Endothelial cell (in vitro differentiated cells): ENCODE data around the gene RHO. TPM values are rescaled to one million over a fixed set of nuclear protein-coding genes. Genes with fewer than 3 reads are reported as not detected.

Experiments used
- DNase-seq: peaks from one replicate; pipeline ENCODE4 v3.0.0; 2021; ENCODE audit warnings: low spot score
- H3K27ac Mint-ChIP-seq: one replicate; pipeline ENCODE4 v1.8.0; 2021; ENCODE audit warnings: mixed read lengths, inconsistent platforms; ENCODE audit not compliant: unreplicated experiment
- H3K27me3 Mint-ChIP-seq: one replicate; pipeline ENCODE4 v1.8.0; 2021; ENCODE audit warnings: mild to moderate bottlenecking, moderate library complexity, mixed read lengths, inconsistent platforms; ENCODE audit not compliant: unreplicated experiment
- H3K36me3 Mint-ChIP-seq: one replicate; pipeline ENCODE4 v1.8.0; 2021; ENCODE audit warnings: mild to moderate bottlenecking, low read depth, mixed read lengths, inconsistent platforms; ENCODE audit not compliant: unreplicated experiment
- H3K4me1 Mint-ChIP-seq: one replicate; pipeline ENCODE4 v1.8.0; 2021; ENCODE audit warnings: mild to moderate bottlenecking, mixed read lengths, inconsistent platforms; ENCODE audit not compliant: unreplicated experiment
- H3K4me3 Mint-ChIP-seq: one replicate; pipeline ENCODE4 v1.8.0; 2021; ENCODE audit warnings: mild to moderate bottlenecking, mixed read lengths, inconsistent platforms; ENCODE audit not compliant: unreplicated experiment
- H3K9me3 Mint-ChIP-seq: one replicate; pipeline ENCODE4 v1.8.0; 2021; ENCODE audit warnings: mixed read lengths, inconsistent platforms; ENCODE audit not compliant: unreplicated experiment
- CTCF ChIP-seq: fragments of 200-600 bp; sonication (generic); IDR thresholded peaks from one replicate; pipeline ENCODE4 v1.5.0; 2021; ENCODE audit warnings: antibody characterized with exemption; ENCODE audit not compliant: unreplicated experiment
- total RNA-seq: library from RNA; stranded (reverse); fragmentation: NEBNext Ultra II Directional; extraction: Animal tissue kit (Norgen Biotek cat#: 25700); gene quantifications from one replicate; pipeline ENCODE4 v1.2.1, GENCODE V29; 2021; ENCODE audit not compliant: unreplicated experiment

RHO gene
- total RNA-seq, 1 donor from 2014 or later, result not detected

- Mint-ChIP-seq H3K4me3 (no peak overlapping the region), H3K9me3 (no peaks in the 10 kb centered on the region), H3K36me3 (peaks cover 8% of the 10 kb centered on the region), H3K27ac (peak overlapping the region; percentile 13), H3K27me3 (peaks cover 7% of the 10 kb centered on the region), H3K4me1 (peaks cover 39% of the 10 kb centered on the region)
- no peak for DNase-seq
- TF ChIP-seq CTCF, result no peak
Observed at GRCh38 chr3:129503471-129504291, 24.8 kb upstream of the RHO start.

DNA sequence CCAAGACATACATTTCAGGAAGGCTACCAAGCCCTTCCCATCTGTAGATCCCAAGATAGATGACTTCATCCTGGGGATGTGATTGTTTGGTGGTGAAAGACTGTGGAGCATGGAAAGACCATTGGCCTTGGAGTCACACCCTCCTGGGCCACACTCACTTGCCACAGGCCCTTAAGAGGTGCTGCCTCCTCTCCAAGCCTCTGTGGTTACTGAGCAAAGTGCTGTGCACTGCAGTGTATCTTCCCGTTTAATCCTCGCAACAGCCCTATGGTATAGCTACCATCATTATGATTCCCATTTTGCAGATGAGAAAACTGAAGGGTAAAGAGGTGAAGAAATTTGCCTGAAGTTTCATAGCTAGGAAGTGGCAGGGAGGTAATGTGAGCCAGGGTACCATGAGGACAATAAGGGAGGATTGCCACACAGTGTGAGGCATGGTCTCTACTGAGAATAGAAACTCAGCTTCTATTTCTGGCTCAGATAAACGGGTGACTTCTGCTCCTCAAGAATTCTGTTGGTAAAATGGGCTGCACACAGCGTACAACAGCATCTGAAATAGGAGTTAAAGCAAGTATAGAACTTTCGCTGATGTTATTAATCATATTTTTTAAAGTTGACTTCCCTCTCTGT is 23.9 kb upstream of the RHO start:
- H3K36me3 Mint-ChIP-seq, result peaks cover 8% of the 10 kb centered on the region
- DNase-seq, result no peak
- H3K27ac Mint-ChIP-seq, result no peak overlapping the region
- H3K4me1 Mint-ChIP-seq, result peaks cover 32% of the 10 kb centered on the region
- no peak overlapping the region for H3K4me3 Mint-ChIP-seq
- TF ChIP-seq CTCF, result no peak
- H3K27me3 Mint-ChIP-seq, result peaks cover 5% of the 10 kb centered on the region
- no peaks in the 10 kb centered on the region for H3K9me3 Mint-ChIP-seq

- Mint-ChIP-seq H3K27me3 (no peaks in the 10 kb centered on the region), H3K4me1 (peaks cover 24% of the 10 kb centered on the region), H3K27ac (no peak overlapping the region), H3K36me3 (peaks cover 8% of the 10 kb centered on the region), H3K4me3 (no peak overlapping the region), H3K9me3 (no peaks in the 10 kb centered on the region)
- TF ChIP-seq CTCF, result no peak
- no peak for DNase-seq
Observed at GRCh38 chr3:129505341-129505740, 23.1 kb upstream of the RHO start.

- Mint-ChIP-seq H3K9me3 (no peaks in the 10 kb centered on the region), H3K27me3 (peaks cover 2% of the 10 kb centered on the region), H3K36me3 (peaks cover 8% of the 10 kb centered on the region), H3K4me3 (no peak overlapping the region), H3K27ac (no peak overlapping the region), H3K4me1 (peaks cover 23% of the 10 kb centered on the region)
- no peak for DNase-seq
- TF ChIP-seq CTCF, result no peak
Observed at GRCh38 chr3:129506231-129506742, 22.2 kb upstream of the RHO start.
